Natural killer cell (primary cell): ENCODE measurements around the gene SPDYE3. TPM values are rescaled to one million over a fixed set of nuclear protein-coding genes. Genes with fewer than 3 reads are reported as not detected.
"Not testable (repeated sequence)": the region's sequence is repeated elsewhere in the genome, so short reads cannot be mapped to it uniquely, and the experiment has no call there.

Source experiments
- ATAC-seq, 3 donors: fragments of 150-1000 bp in 2 of 3; fragments of 200-7000 bp in 1 of 3; cut with Tn5 transposase; 1 replicate in 1 of 3; 2 replicates in 2 of 3; pipeline ENCODE4 v1.10.0; 2021; ENCODE audit warnings: mild to moderate bottlenecking in 2 of 3, moderate library complexity in 2 of 3
- DNase-seq, 2 donors: peaks; one replicate each; pipeline versions ENCODE4 v3.0.0 to v3.0.0-alpha.2; 2013 to 2021; ENCODE audit warnings: mixed read lengths in 1 of 2
- H3K27ac ChIP-seq: one replicate; pipeline ENCODE4 v1.5.1; 2013; ENCODE audit warnings: mild to moderate bottlenecking, low read length
- H3K27me3 ChIP-seq: one replicate; pipeline ENCODE4 v1.6.1; 2013; ENCODE audit warnings: low read length; ENCODE audit not compliant: control insufficient read depth, insufficient read depth
- H3K36me3 ChIP-seq: one replicate; pipeline ENCODE4 v1.6.1; 2013; ENCODE audit warnings: low read length; ENCODE audit not compliant: control insufficient read depth, insufficient read depth
- H3K4me1 ChIP-seq: one replicate; pipeline ENCODE4 v1.6.1; 2013; ENCODE audit warnings: low read length; ENCODE audit not compliant: control insufficient read depth, insufficient read depth
- H3K4me3 ChIP-seq: one replicate; pipeline ENCODE4 v1.5.1; 2013; ENCODE audit warnings: low read length
- H3K9me3 ChIP-seq: one replicate; pipeline ENCODE4 v1.6.1; 2013; ENCODE audit warnings: low read length; ENCODE audit not compliant: control insufficient read depth, insufficient read depth
- H3K27ac Mint-ChIP-seq, 2 donors: one replicate each; pipeline ENCODE4 v1.8.0; 2022; ENCODE audit warnings: mild to moderate bottlenecking in 2 of 2, mixed read lengths in 2 of 2, moderate library complexity in 1 of 2
- H3K27me3 Mint-ChIP-seq, 2 donors: one replicate each; pipeline ENCODE4 v1.8.0; 2022; ENCODE audit warnings: low read depth in 2 of 2, mixed read lengths in 2 of 2
- H3K36me3 Mint-ChIP-seq: one replicate; pipeline ENCODE4 v1.8.0; 2022; ENCODE audit warnings: mixed read lengths
- H3K4me1 Mint-ChIP-seq, 2 donors: one replicate each; pipeline ENCODE4 v1.8.0; 2022; ENCODE audit warnings: mixed read lengths in 2 of 2
- H3K4me3 Mint-ChIP-seq: one replicate; pipeline ENCODE4 v1.8.0; 2022; ENCODE audit warnings: mild to moderate bottlenecking, moderate library complexity, mixed read lengths
- H3K9me3 Mint-ChIP-seq, 2 donors: one replicate each; pipeline ENCODE4 v1.8.0; 2022; ENCODE audit warnings: mixed read lengths in 2 of 2
- WGBS: methylation state at CpG from one replicate; pipeline ENCODE4 v1.1.7; 2013; ENCODE audit warnings: missing lambda C conversion rate; ENCODE audit not compliant: insufficient coverage; 5-methylcytosine and 5-hydroxymethylcytosine counted together
- intact Hi-C: fragments of 100-400 bp; cut with micrococcal nuclease; formaldehyde crosslinking; loops from one replicate; pipeline ENCODE4 v1.14.2; 2022
- total RNA-seq, 4 donors: library from RNA; stranded (reverse); fragments of 120-200 nt in 1 of 4; gene quantifications; one replicate each; pipeline versions ENCODE4 v1.2.3 to v1.2.4, GENCODE V29; 2013 to 2022
- TF ChIP-seq, protein P1 (sequence below): fragments of 200-600 bp; IDR thresholded peaks from one replicate; pipeline ENCODE4 v1.8.0; 2022; ENCODE audit warnings: antibody characterized with exemption

Gene SPDYE3
- total RNA-seq, 3 donors from 2014 or later (not counting 1 experiment from before 2014, with no cell fraction given) = not detected

DNA sequence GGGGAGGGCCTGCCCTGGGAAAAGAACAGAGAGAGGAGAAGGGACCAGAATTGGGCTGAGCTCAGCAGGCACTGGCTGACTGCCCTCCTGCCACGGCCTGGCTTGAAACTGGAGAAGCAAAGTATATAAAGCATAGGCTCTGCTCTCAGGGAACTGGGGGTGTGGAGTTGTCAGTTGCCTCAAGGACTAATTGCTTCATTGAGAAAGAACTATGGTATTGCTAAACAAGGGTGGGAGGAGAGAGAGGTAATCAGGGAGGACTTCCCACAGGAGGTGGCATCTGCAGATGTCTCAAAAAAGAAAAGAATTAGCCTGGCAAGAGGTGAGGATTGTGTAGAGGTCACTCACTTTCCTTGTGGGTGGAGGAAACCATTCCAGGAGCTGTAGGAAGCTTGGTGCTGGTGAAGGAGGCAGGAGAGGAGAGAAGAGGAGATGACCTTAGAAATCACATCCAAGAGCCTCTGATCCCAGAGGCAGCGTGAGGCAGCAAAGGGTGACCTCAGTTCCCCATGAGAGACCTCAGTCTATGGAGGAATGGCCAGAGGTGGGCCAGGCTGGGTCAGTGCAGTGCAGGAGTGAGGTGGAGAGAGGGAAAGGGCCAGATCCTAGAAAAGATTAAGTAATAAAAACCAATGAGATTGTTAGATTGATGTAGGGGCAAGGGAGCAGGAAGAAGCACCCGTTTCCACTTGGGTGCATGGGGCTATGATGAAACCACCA is 52.8 kb downstream of the SPDYE3 start:
- DNase-seq (no peak), ATAC-seq (no peak)
- peak overlapping the region; percentile 1 for H3K4me3 Mint-ChIP-seq
- intact Hi-C loops = no loop called here
- peaks cover 81% of the 10 kb centered on the region for H3K36me3 ChIP-seq
- H3K27me3 ChIP-seq = no peaks in the 10 kb centered on the region
- no peaks in the 10 kb centered on the region for H3K9me3 ChIP-seq
- H3K27ac ChIP-seq = no peak overlapping the region
- H3K27me3 Mint-ChIP-seq = no peaks in the 10 kb centered on the region
- peaks cover 23% of the 10 kb centered on the region for H3K36me3 Mint-ChIP-seq
- no peaks in the 10 kb centered on the region for H3K9me3 Mint-ChIP-seq
- peak overlapping the region; percentile 66 to 68 for H3K27ac Mint-ChIP-seq
- no peak overlapping the region for H3K4me3 ChIP-seq
- TF ChIP-seq, protein P1, sequence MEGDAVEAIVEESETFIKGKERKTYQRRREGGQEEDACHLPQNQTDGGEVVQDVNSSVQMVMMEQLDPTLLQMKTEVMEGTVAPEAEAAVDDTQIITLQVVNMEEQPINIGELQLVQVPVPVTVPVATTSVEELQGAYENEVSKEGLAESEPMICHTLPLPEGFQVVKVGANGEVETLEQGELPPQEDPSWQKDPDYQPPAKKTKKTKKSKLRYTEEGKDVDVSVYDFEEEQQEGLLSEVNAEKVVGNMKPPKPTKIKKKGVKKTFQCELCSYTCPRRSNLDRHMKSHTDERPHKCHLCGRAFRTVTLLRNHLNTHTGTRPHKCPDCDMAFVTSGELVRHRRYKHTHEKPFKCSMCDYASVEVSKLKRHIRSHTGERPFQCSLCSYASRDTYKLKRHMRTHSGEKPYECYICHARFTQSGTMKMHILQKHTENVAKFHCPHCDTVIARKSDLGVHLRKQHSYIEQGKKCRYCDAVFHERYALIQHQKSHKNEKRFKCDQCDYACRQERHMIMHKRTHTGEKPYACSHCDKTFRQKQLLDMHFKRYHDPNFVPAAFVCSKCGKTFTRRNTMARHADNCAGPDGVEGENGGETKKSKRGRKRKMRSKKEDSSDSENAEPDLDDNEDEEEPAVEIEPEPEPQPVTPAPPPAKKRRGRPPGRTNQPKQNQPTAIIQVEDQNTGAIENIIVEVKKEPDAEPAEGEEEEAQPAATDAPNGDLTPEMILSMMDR = no peak
- H3K4me1 Mint-ChIP-seq = peaks cover 17 to 42% of the 10 kb centered on the region in 2 donors
- WGBS = 98% methylated on average over 3 of the region's 3 CpGs
- H3K4me1 ChIP-seq = peaks cover 26% of the 10 kb centered on the region

DNA sequence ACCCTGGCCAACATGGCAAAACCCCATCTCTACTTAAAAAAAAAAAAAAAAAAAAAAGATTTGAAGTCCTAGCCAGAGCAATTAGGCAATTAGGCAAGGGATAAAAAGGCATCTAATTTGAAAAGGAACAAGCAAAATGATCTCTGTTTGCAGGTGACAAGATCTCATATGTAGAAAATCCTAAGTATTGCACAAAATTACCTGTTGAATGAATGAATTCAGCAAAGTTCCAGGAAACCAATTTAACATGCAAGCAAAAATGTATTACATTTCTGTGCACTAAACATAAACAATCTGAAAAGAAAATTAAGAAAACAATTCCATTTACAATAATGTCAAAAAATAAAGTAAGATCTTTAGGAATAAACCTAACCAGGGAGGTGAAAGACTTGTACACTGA is 55.6 kb downstream of the SPDYE3 start:
- H3K36me3 ChIP-seq = peaks cover 56% of the 10 kb centered on the region
- no peaks in the 10 kb centered on the region for H3K27me3 Mint-ChIP-seq
- DNase-seq = no peak
- no peaks in the 10 kb centered on the region for H3K27me3 ChIP-seq
- no peak overlapping the region for H3K4me3 ChIP-seq
- intact Hi-C loops = no loop called here
- TF ChIP-seq, protein P1 = no peak
- no peak overlapping the region for H3K4me3 Mint-ChIP-seq
- H3K27ac ChIP-seq = no peak overlapping the region
- no peaks in the 10 kb centered on the region for H3K9me3 ChIP-seq
- no peaks in the 10 kb centered on the region for H3K9me3 Mint-ChIP-seq
- peaks cover 41% of the 10 kb centered on the region for H3K4me1 ChIP-seq
- peaks cover 43 to 54% of the 10 kb centered on the region in 2 donors for H3K4me1 Mint-ChIP-seq
- H3K36me3 Mint-ChIP-seq = peaks cover 23% of the 10 kb centered on the region
- H3K27ac Mint-ChIP-seq = peak overlapping the region; percentile 96
- no peak for ATAC-seq

DNA sequence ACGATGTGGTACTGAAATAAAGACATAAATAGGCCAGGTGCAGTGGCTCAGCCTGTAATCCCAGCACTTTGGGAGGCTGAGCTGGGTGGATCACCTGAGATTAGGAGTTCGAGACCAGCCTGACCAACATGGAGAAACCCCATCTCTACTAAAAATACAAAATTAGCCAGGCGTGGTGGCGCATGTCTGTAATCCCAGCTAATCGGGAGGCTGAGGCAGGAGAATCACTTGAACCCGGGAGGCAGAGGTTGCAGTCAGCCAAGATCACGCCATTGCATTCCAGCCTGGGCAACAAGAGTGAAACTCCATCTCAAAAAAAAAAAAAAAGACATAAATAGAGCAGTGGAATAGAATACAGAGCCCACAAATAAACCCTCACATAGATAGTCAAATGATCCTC is 56.3 kb downstream of the SPDYE3 start:
- ATAC-seq, H3K9me3 Mint-ChIP-seq, H3K9me3 ChIP-seq, H3K4me3 Mint-ChIP-seq, intact Hi-C loops, DNase-seq, H3K27me3 ChIP-seq, H3K27ac ChIP-seq, H3K27me3 Mint-ChIP-seq, H3K4me3 ChIP-seq: not testable (repeated sequence)
- Mint-ChIP-seq H3K27ac (peak overlapping the region; percentile 96), H3K4me1 (peaks cover 50 to 61% of the 10 kb centered on the region in 2 donors), H3K36me3 (peaks cover 23% of the 10 kb centered on the region)
- peaks cover 49% of the 10 kb centered on the region for H3K36me3 ChIP-seq
- H3K4me1 ChIP-seq = peaks cover 44% of the 10 kb centered on the region
- 98% methylated on average over 7 of the region's 7 CpGs for WGBS

DNA sequence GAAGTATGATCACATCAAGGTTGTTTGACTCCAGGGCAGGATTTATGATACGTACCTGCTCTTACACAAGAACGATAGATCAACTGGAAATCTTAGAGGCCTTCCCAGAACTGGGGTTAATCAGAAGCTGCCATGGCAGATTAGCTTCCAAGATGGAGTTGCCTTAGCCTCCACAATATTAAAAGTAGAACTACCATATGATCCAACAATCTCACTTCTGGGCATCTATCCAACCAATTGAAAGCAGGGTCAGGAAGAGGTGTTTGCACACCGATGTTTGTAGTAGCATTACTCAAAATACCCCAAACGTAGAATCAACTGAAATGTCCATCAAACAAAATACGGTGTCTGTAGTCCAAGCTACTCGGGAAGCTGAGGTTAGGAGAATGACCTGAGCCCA is 57.0 kb downstream of the SPDYE3 start:
- H3K36me3 Mint-ChIP-seq = peaks cover 23% of the 10 kb centered on the region
- DNase-seq (no peak), ATAC-seq (no peak)
- peak overlapping the region; percentile 96 for H3K27ac Mint-ChIP-seq
- intact Hi-C loops = no loop called here
- WGBS = 97% methylated on average over 6 of the region's 6 CpGs
- peaks cover 42% of the 10 kb centered on the region for H3K36me3 ChIP-seq
- H3K9me3 Mint-ChIP-seq = no peaks in the 10 kb centered on the region
- TF ChIP-seq, protein P1 = no peak
- H3K27ac ChIP-seq = peak overlapping the region; percentile 96
- peaks cover 46% of the 10 kb centered on the region for H3K4me1 ChIP-seq
- no peaks in the 10 kb centered on the region for H3K27me3 ChIP-seq
- no peaks in the 10 kb centered on the region for H3K27me3 Mint-ChIP-seq
- peaks cover 55 to 67% of the 10 kb centered on the region in 2 donors for H3K4me1 Mint-ChIP-seq
- H3K4me3 ChIP-seq = no peak overlapping the region
- no peaks in the 10 kb centered on the region for H3K9me3 ChIP-seq
- no peak overlapping the region for H3K4me3 Mint-ChIP-seq

DNA sequence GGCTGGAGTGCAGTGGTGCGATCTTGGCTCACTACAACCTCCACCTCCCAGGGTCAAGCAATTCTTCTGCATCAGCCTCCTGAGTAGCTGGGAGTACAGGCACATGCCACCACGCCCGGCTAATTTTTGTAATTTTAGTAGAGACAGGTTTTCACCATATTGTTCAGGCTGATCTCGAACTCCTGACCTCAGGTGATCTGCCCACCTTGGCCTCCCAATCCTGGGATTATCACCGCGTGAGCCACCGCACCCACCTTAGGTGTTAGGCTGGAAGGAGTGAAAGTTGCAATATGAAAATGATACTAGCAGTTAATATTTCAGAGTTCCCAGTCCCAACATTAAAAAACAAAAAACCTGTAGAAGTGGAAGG is 58.5 kb downstream of the SPDYE3 start:
- WGBS = 93% methylated on average over 3 of the region's 7 CpGs
- not testable (repeated sequence) for H3K4me3 ChIP-seq, H3K9me3 Mint-ChIP-seq, H3K27me3 Mint-ChIP-seq, ATAC-seq, H3K27me3 ChIP-seq, H3K9me3 ChIP-seq
- H3K27ac ChIP-seq = peak overlapping the region; percentile 96
- peak overlapping the region; percentile 62 for H3K4me3 Mint-ChIP-seq
- peak overlapping the region; percentile 96 for H3K27ac Mint-ChIP-seq
- H3K36me3 Mint-ChIP-seq = peaks cover 12% of the 10 kb centered on the region
- H3K36me3 ChIP-seq = peaks cover 30% of the 10 kb centered on the region
- DNase-seq = peak in 1 of 2 donors; percentile 5
- H3K4me1 Mint-ChIP-seq = peaks cover 58 to 67% of the 10 kb centered on the region in 2 donors
- H3K4me1 ChIP-seq = peaks cover 61% of the 10 kb centered on the region
- intact Hi-C loops = loop anchor here (5.0 kb wide), 1 partner anchor 36 kb away; no protein-coding TSS in a partner anchor
